Vagina (tissue), 2 donors: Measurements from ENCODE around the gene SLC7A8.
A peak's percentile ranks its signal among the peaks of the same experiment; 100 is the strongest.

Experiments used
- POLR2A ChIP-seq, 2 donors: fragments of 450-650 bp; IDR thresholded peaks; one replicate each; pipeline ENCODE4 v1.6.1; 2017; ENCODE audit warnings: antibody characterized with exemption in 2 of 2, mild to moderate bottlenecking in 2 of 2, moderate library complexity in 2 of 2
- POLR2AphosphoS5 ChIP-seq, 2 donors: sonication (generic); formaldehyde crosslinking; IDR thresholded peaks; one replicate each; pipeline ENCODE4 v1.9.0; 2017; ENCODE audit warnings: antibody characterized with exemption in 2 of 2, mild to moderate bottlenecking in 2 of 2, low read depth in 1 of 2; ENCODE audit not compliant: insufficient read depth in 1 of 2
- TF ChIP-seq, protein P1 (sequence below), 3 experiments: fragments of 450-650 bp in 2 of 3; fragments of 200-600 bp in 1 of 3; sonication (generic) in 1 of 3; IDR thresholded peaks; one replicate each; pipeline ENCODE4 v1.5.1; 2017 to 2019; ENCODE audit warnings: antibody characterized with exemption in 3 of 3, mild to moderate bottlenecking in 2 of 3, moderate library complexity in 2 of 3

DNA sequence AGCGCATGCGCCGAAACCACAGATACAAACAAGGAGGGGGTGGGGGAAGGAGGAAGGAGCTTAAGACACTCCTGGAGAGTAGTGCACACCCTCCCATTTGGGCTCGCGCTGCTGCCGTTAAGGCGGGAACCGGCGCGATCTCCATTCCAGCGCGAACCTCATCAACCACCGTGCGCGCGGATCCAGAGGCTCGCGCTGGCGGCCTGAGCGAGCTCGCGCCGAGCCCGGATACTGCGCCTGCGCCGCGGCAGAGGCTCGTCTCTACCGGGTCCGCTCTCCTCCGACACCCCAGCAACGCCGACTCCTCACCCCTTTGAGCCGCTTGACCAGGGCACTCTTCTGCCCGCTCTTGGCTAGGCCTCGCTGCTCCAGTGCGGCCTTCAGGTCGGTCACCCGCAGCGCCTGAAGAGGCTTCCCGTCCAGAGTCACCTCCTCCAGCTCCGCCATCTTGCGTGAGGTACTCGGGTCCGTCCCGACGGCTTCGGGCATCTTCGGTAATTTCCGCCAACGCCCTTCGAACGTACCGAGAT is 88.7 kb downstream of the SLC7A8 start, which contains the start of gene ACIN1:
- TF ChIP-seq, protein P1, sequence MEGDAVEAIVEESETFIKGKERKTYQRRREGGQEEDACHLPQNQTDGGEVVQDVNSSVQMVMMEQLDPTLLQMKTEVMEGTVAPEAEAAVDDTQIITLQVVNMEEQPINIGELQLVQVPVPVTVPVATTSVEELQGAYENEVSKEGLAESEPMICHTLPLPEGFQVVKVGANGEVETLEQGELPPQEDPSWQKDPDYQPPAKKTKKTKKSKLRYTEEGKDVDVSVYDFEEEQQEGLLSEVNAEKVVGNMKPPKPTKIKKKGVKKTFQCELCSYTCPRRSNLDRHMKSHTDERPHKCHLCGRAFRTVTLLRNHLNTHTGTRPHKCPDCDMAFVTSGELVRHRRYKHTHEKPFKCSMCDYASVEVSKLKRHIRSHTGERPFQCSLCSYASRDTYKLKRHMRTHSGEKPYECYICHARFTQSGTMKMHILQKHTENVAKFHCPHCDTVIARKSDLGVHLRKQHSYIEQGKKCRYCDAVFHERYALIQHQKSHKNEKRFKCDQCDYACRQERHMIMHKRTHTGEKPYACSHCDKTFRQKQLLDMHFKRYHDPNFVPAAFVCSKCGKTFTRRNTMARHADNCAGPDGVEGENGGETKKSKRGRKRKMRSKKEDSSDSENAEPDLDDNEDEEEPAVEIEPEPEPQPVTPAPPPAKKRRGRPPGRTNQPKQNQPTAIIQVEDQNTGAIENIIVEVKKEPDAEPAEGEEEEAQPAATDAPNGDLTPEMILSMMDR (IDR thresholded peaks at IDR 0.05): no peak
- TF ChIP-seq POLR2A (IDR thresholded peaks at IDR 0.05) (peak in 1 of 2 donors; percentile 90), POLR2AphosphoS5 (IDR thresholded peaks at IDR 0.05; ENCODE audit: insufficient read depth in 1 of 2, low read depth in 1 of 2) (peak in 1 of 2 donors; percentile 98)
